GM21723 (cell line): ENCODE data around the gene CAVIN3.
A peak's percentile ranks its signal among the peaks of the same experiment; 100 is the strongest.
"Not testable (repeated sequence)": the region's sequence is repeated elsewhere in the genome, so short reads cannot be mapped to it uniquely, and the experiment has no call there.

ENCODE experiments used
- ATAC-seq: cut with Tn5 transposase; IDR thresholded peaks from one replicate; pipeline ENCODE4 v1.9.1; 2021; ENCODE audit warnings: mild to moderate bottlenecking, moderate library complexity; ENCODE audit not compliant: unreplicated experiment

The CAVIN3 gene

GRCh38 chr11:6326985-6327384 lies 6.7 kb upstream of the CAVIN3 start:
- no peak for ATAC-seq

- ATAC-seq, result no peak
Observed at GRCh38 chr11:6326303-6326702, 6.0 kb upstream of the CAVIN3 start.

GRCh38 chr11:6323291-6323905 lies 3.1 kb upstream of the CAVIN3 start:
- ATAC-seq, result no peak

- no peak for ATAC-seq
Observed at GRCh38 chr11:6321961-6322362, 1.7 kb upstream of the CAVIN3 start.

- ATAC-seq, result no peak
Observed at GRCh38 chr11:6321356-6321755, 1.1 kb upstream of the CAVIN3 start.

GRCh38 chr11:6319704-6320410 lies 444 bp downstream of the CAVIN3 start:
- no peak for ATAC-seq

GRCh38 chr11:6319001-6319703 lies 1.1 kb downstream of the CAVIN3 start:
- ATAC-seq, result no peak

- no peak for ATAC-seq
Observed at GRCh38 chr11:6318204-6318603, 2.1 kb downstream of the CAVIN3 start.

GRCh38 chr11:6315811-6316425 lies 4.4 kb downstream of the CAVIN3 start:
- ATAC-seq, result peak; percentile 79

GRCh38 chr11:6312106-6312505 lies 8.2 kb downstream of the CAVIN3 start:
- ATAC-seq, result no peak

- no peak for ATAC-seq
Observed at GRCh38 chr11:6307876-6308275, 12.4 kb downstream of the CAVIN3 start.

GRCh38 chr11:6305297-6305696 lies 15.0 kb downstream of the CAVIN3 start:
- no peak for ATAC-seq

- no peak for ATAC-seq
Observed at GRCh38 chr11:6303661-6304060, 16.6 kb downstream of the CAVIN3 start.

GRCh38 chr11:6301096-6301495 lies 19.2 kb downstream of the CAVIN3 start:
- no peak for ATAC-seq

GRCh38 chr11:6300325-6300724 lies 20.0 kb downstream of the CAVIN3 start:
- ATAC-seq, result no peak

GRCh38 chr11:6298605-6299004 lies 21.7 kb downstream of the CAVIN3 start:
- ATAC-seq, result no peak

GRCh38 chr11:6297831-6298230 lies 22.5 kb downstream of the CAVIN3 start:
- ATAC-seq, result no peak

- ATAC-seq, result no peak
Observed at GRCh38 chr11:6285019-6285418, 35.3 kb downstream of the CAVIN3 start.

- ATAC-seq, result no peak
Observed at GRCh38 chr11:6284250-6284649, 36.1 kb downstream of the CAVIN3 start.

GRCh38 chr11:6283453-6284023 lies 36.8 kb downstream of the CAVIN3 start:
- no peak for ATAC-seq

- ATAC-seq, result not testable (repeated sequence)
Observed at GRCh38 chr11:6280809-6281208, 39.5 kb downstream of the CAVIN3 start.
